ENCODE measurements around the gene CCDC116.

- TF ChIP-seq, protein P1, sequence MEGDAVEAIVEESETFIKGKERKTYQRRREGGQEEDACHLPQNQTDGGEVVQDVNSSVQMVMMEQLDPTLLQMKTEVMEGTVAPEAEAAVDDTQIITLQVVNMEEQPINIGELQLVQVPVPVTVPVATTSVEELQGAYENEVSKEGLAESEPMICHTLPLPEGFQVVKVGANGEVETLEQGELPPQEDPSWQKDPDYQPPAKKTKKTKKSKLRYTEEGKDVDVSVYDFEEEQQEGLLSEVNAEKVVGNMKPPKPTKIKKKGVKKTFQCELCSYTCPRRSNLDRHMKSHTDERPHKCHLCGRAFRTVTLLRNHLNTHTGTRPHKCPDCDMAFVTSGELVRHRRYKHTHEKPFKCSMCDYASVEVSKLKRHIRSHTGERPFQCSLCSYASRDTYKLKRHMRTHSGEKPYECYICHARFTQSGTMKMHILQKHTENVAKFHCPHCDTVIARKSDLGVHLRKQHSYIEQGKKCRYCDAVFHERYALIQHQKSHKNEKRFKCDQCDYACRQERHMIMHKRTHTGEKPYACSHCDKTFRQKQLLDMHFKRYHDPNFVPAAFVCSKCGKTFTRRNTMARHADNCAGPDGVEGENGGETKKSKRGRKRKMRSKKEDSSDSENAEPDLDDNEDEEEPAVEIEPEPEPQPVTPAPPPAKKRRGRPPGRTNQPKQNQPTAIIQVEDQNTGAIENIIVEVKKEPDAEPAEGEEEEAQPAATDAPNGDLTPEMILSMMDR (IDR thresholded peaks at IDR 0.05), result no peak
- TF ChIP-seq POLR2A (IDR thresholded peaks at IDR 0.05), result no peak
These were observed 31.2 kb downstream of the CCDC116 start for GRCh38 chr22:21663738-21664137.

Data from prostate gland (tissue), 2 donors.